Gastrocnemius medialis (tissue), 4 donors: ENCODE results near the gene EEPD1. TPM values are rescaled to one million over a fixed set of nuclear protein-coding genes. Genes with fewer than 3 reads are reported as not detected.

Source experiments
- ATAC-seq, 2 donors: fragments of 150-250 bp; one replicate each; pipeline ENCODE4 v1.9.1; 2016
- DNase-seq, 2 donors: peaks; one replicate each; pipeline ENCODE4 v3.0.0-alpha.2; 2019
- H3K27ac ChIP-seq, 4 donors: fragments of 200-600 bp; sonication (generic); 1 replicate in 1 of 4; 2 replicates in 3 of 4; pipeline ENCODE4 v1.5.1; 2016 to 2018; ENCODE audit warnings: mild to moderate bottlenecking in 2 of 4, moderate library complexity in 1 of 4
- H3K27me3 ChIP-seq, 3 donors: fragments of 200-600 bp; sonication (generic) in 2 of 3; 1 replicate in 1 of 3; 2 replicates in 2 of 3; pipeline versions ENCODE4 v1.5.1 to v1.6.0; 2016 to 2019; ENCODE audit warnings: mild to moderate bottlenecking in 1 of 3, moderate library complexity in 1 of 3
- H3K36me3 ChIP-seq, 2 donors: fragments of 200-600 bp; sonication (generic) in 1 of 2; one replicate each; pipeline ENCODE4 v1.5.1; 2017 to 2018
- H3K4me1 ChIP-seq, 2 donors: fragments of 200-600 bp; sonication (generic) in 1 of 2; one replicate each; pipeline ENCODE4 v1.5.1; 2016 to 2017; ENCODE audit warnings: mild to moderate bottlenecking in 2 of 2
- H3K4me3 ChIP-seq, 4 donors: fragments of 200-600 bp; sonication (generic) in 3 of 4; 1 replicate in 1 of 4; 2 replicates in 3 of 4; pipeline ENCODE4 v1.5.1; 2016 to 2019; ENCODE audit warnings: mild to moderate bottlenecking in 2 of 4
- H3K9me3 ChIP-seq, 3 donors: fragments of 200-600 bp; sonication (generic) in 2 of 3; 1 replicate in 1 of 3; 2 replicates in 2 of 3; pipeline ENCODE4 v1.5.1; 2016 to 2019
- POLR2A ChIP-seq, 2 donors: fragments of 450-650 bp; IDR thresholded peaks; one replicate each; pipeline ENCODE4 v1.6.1; 2017; ENCODE audit warnings: antibody characterized with exemption in 2 of 2, mild to moderate bottlenecking in 2 of 2, moderate library complexity in 2 of 2
- in situ Hi-C, 4 donors: fragments of 200-750 bp; cut with MboI; loops; one replicate each; pipeline versions ENCODE4 v1.15.0 to v1.8.0; 2017; ENCODE audit warnings: low sequenced_read_pairs in 4 of 4
- intact Hi-C: fragments of 100-400 bp; cut with DNase I; formaldehyde crosslinking; loops from one replicate; pipeline ENCODE4 v1.15.1; 2023; ENCODE audit warnings: low total_unique reads
- total RNA-seq, 4 donors: library from RNA; depleted of rRNA; stranded (reverse); fragments of >200 nt; gene quantifications; one replicate each; pipeline versions ENCODE4 v1.1.0 to v1.2.3, GENCODE V29; 2016
- TF ChIP-seq, protein P1 (sequence below), 5 experiments: fragments of 450-650 bp in 3 of 5; fragments of 200-600 bp in 2 of 5; sonication (generic) in 2 of 5; IDR thresholded peaks in 4 of 5; conservative IDR thresholded peaks in 1 of 5; 1 replicate in 4 of 5; 2 replicates in 1 of 5; pipeline ENCODE4 v1.5.1; 2016 to 2019; ENCODE audit warnings: antibody characterized with exemption in 5 of 5, mild to moderate bottlenecking in 3 of 5, moderate library complexity in 3 of 5

Gene EEPD1
- total RNA-seq, 4 donors from 2014 or later, result 41.0 to 68.5 (median 61.3) TPM

DNA sequence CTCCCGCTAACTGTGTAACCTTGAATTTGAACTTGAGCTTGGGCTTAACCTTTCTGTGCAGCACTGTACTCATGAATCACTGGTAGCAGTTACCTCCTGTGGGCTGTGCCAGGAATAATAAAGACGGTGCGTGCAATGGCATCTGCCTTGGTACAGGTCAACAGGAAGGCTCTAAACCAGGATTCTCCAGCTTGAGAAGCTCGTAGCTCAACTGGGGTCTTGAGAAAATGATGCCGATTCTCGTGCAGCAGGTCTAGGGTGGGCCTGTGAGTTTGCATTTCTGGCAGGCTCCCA, 124.1 kb downstream of the EEPD1 start:
- Histone ChIP-seq H3K36me3 (no peaks in the 10 kb centered on the region), H3K4me1 (peaks cover 86 to 95% of the 10 kb centered on the region in 2 donors), H3K9me3 (no peaks in the 10 kb centered on the region), H3K4me3 (no peak overlapping the region), H3K27ac (peak overlapping the region; percentile 86 to 96 (median 94)), H3K27me3 (no peaks in the 10 kb centered on the region)
- peak in 1 of 2 donors; percentile 63 for DNase-seq
- no peak for TF ChIP-seq POLR2A (IDR thresholded peaks at IDR 0.05)
- TF ChIP-seq, protein P1, sequence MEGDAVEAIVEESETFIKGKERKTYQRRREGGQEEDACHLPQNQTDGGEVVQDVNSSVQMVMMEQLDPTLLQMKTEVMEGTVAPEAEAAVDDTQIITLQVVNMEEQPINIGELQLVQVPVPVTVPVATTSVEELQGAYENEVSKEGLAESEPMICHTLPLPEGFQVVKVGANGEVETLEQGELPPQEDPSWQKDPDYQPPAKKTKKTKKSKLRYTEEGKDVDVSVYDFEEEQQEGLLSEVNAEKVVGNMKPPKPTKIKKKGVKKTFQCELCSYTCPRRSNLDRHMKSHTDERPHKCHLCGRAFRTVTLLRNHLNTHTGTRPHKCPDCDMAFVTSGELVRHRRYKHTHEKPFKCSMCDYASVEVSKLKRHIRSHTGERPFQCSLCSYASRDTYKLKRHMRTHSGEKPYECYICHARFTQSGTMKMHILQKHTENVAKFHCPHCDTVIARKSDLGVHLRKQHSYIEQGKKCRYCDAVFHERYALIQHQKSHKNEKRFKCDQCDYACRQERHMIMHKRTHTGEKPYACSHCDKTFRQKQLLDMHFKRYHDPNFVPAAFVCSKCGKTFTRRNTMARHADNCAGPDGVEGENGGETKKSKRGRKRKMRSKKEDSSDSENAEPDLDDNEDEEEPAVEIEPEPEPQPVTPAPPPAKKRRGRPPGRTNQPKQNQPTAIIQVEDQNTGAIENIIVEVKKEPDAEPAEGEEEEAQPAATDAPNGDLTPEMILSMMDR (IDR thresholded peaks at IDR 0.05 in 4 of 5, conservative IDR thresholded peaks at IDR 0.05 in 1 of 5), result no peak
- in situ Hi-C loops (loop anchor here in 2 of 4 donors (25.0 kb wide), 1 partner anchor 115 kb away; the partner anchor contains the start of gene EEPD1 (in 2 of the 2)), intact Hi-C loops (no loop called here)
- peak; percentile 31 to 60 for ATAC-seq

DNA sequence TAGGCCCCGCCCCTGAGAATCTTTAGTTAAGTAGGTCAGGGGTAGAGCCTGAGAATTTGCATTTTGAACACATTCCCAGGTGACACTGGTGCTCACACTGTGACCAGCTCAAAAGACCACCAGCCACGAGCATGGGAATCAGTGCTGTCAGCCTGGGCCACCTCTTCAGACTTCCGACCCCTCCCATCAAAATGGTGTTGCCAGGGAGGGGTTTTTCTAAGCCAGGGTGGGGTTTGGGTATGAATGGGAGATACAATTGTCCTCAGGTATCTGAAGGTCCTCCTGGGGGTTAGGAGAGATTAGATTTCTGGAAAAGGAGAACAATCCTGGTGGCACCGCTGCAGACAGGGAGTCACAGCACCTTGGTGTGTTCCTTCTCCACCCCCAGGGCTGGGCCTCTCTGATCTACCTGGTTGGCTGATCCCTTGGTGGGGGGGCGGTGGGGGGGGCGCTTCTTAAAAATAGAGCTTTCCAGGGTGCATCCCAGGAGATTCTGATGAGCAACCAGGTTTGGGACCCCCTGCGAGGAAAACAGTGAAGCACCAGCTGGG, 125.1 kb downstream of the EEPD1 start:
- no peaks in the 10 kb centered on the region for H3K36me3 ChIP-seq
- no peaks in the 10 kb centered on the region for H3K27me3 ChIP-seq
- H3K4me3 ChIP-seq, result no peak overlapping the region
- no peak for ATAC-seq
- DNase-seq, result no peak
- H3K27ac ChIP-seq, result peak overlapping the region; percentile 86 to 96 (median 94)
- H3K4me1 ChIP-seq, result peaks cover 87 to 96% of the 10 kb centered on the region in 2 donors
- in situ Hi-C loops (loop anchor here in 2 of 4 donors (25.0 kb wide), 1 partner anchor 116 kb away; the partner anchor contains the start of gene EEPD1 (in 2 of the 2)), intact Hi-C loops (no loop called here)
- TF ChIP-seq, protein P1 (IDR thresholded peaks at IDR 0.05 in 4 of 5, conservative IDR thresholded peaks at IDR 0.05 in 1 of 5), result no peak
- no peak for TF ChIP-seq POLR2A (IDR thresholded peaks at IDR 0.05)
- H3K9me3 ChIP-seq, result no peaks in the 10 kb centered on the region

DNA sequence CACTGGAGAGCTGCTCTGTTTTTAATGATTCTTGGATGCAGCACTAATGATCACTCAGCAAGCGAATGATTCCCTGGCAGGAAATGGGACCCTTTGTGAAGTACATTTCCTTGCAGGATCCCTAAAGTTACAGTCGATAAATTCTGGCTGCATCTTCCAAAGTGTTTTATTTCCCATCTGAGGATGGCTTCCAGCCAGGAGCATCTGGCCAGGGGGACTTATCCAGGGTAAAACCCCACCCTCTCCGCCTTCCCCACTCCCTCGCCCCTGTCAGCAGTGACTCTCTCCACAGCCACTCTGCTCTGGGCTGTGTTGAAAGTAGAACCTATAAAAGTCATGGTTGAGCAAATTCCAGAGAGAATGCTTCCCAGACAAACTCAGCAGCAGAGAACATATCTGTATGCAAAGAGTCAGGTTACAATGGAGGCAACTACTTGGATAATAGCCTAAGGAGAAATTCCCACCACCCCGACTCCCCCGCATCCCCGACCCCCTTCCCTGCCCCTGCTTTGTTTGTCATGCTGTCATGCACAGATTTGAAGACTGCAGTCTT, 125.6 kb downstream of the EEPD1 start:
- intact Hi-C loops (no loop called here), in situ Hi-C loops (loop anchor here in 2 of 4 donors (25.0 kb wide), 1 partner anchor 116 kb away; the partner anchor contains the start of gene EEPD1 (in 2 of the 2))
- ATAC-seq, result no peak

DNA sequence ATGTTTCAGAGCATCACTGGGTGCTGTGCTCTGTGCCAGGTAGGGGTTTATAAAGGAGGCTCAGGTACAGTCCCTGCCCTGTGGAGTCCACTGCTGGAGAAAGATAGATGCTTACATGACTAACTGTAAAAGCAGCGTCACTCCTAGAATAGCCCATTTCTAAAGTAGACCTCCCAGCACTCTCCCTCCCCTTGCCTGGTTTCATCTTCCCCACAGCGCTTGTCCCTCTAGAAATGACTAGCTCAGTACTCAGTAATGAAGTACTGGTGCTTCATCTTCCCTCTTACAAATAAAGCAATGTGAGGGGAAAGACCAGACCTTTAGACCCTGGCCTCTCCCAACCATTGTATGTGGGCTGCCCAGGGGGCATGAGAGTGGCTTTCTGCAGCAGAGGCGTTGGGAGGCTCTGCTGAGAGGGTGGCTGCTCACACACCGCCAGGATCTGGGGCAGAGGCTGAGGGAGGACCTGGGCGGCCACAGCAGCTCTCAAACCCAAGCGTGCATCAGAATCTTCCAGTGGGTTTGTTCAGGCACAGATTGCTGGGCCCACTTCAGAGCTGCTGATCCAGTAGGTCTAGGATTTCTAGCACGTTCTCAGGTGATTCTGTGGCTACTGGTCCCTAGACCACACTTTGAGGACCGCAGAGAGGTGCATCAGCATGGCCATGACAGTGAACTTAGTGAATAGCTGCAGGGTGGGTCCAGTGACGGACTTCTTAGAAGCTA, 126.3 kb downstream of the EEPD1 start:
- Histone ChIP-seq H3K27ac (peak overlapping the region; percentile 86 to 96 (median 94)), H3K27me3 (no peaks in the 10 kb centered on the region), H3K4me1 (peaks cover 90 to 94% of the 10 kb centered on the region in 2 donors), H3K9me3 (no peaks in the 10 kb centered on the region), H3K4me3 (no peak overlapping the region), H3K36me3 (no peaks in the 10 kb centered on the region)
- DNase-seq, result no peak
- in situ Hi-C loops (loop anchor here in 2 of 4 donors (25.0 kb wide), 1 partner anchor 117 kb away; the partner anchor contains the start of gene EEPD1 (in 2 of the 2)), intact Hi-C loops (no loop called here)
- TF ChIP-seq POLR2A (IDR thresholded peaks at IDR 0.05), result no peak
- TF ChIP-seq, protein P1 (IDR thresholded peaks at IDR 0.05 in 4 of 5, conservative IDR thresholded peaks at IDR 0.05 in 1 of 5), result no peak
- ATAC-seq, result peak in 1 of 2 donors; percentile 3

More for the DNA sequence above, 125.6 kb downstream of the EEPD1 start:
- Histone ChIP-seq H3K27me3 (no peaks in the 10 kb centered on the region), H3K4me3 (no peak overlapping the region), H3K4me1 (peaks cover 92 to 96% of the 10 kb centered on the region in 2 donors), H3K36me3 (no peaks in the 10 kb centered on the region), H3K9me3 (no peaks in the 10 kb centered on the region), H3K27ac (peak overlapping the region; percentile 86 to 96 (median 94))
- DNase-seq, result no peak
- TF ChIP-seq, protein P1 (IDR thresholded peaks at IDR 0.05 in 4 of 5, conservative IDR thresholded peaks at IDR 0.05 in 1 of 5), result no peak
- no peak for TF ChIP-seq POLR2A (IDR thresholded peaks at IDR 0.05)
